ENCODE measurements around the gene KCNC1. TPM values are rescaled to one million over a fixed set of nuclear protein-coding genes. Genes with fewer than 3 reads are reported as not detected.

The KCNC1 gene
- total RNA-seq, 4 donors from 2014 or later, result not detected

GRCh38 chr11:17805043-17805442 lies 70.5 kb downstream of the KCNC1 start:
- no peaks in the 10 kb centered on the region for H3K4me1 ChIP-seq
- WGBS, 2 donors, result 95% methylated on average over 4 of the region's 4 CpGs
- TF ChIP-seq EP300 (IDR thresholded peaks at IDR 0.05), result no peak
- TF ChIP-seq CTCF (IDR thresholded peaks at IDR 0.05), result no peak
- no peak for TF ChIP-seq POLR2A (IDR thresholded peaks at IDR 0.05)
- no peak overlapping the region for H3K27ac ChIP-seq
- no peaks in the 10 kb centered on the region for H3K9me3 ChIP-seq
- no peaks in the 10 kb centered on the region for H3K27me3 ChIP-seq
- no peak for DNase-seq (ENCODE audit: low spot score in 2 of 2)
- peaks cover 0 to 3% (median 0%) of the 10 kb centered on the region in 3 donors for H3K36me3 ChIP-seq
- H3K4me3 ChIP-seq, result no peak overlapping the region

GRCh38 chr11:17805873-17806272 lies 71.3 kb downstream of the KCNC1 start:
- Histone ChIP-seq H3K9me3 (no peaks in the 10 kb centered on the region), H3K36me3 (no peaks in the 10 kb centered on the region), H3K27ac (no peak overlapping the region), H3K27me3 (no peaks in the 10 kb centered on the region), H3K4me1 (no peaks in the 10 kb centered on the region), H3K4me3 (no peak overlapping the region)
- TF ChIP-seq POLR2A (IDR thresholded peaks at IDR 0.05) (no peak), CTCF (IDR thresholded peaks at IDR 0.05) (no peak), EP300 (IDR thresholded peaks at IDR 0.05) (no peak)
- no peak for DNase-seq (ENCODE audit: low spot score in 2 of 2)
- WGBS, 2 donors, result 100% methylated on average over 1 of the region's 1 CpG

- Histone ChIP-seq H3K9me3 (no peaks in the 10 kb centered on the region), H3K36me3 (no peaks in the 10 kb centered on the region), H3K27ac (no peak overlapping the region), H3K4me1 (no peaks in the 10 kb centered on the region), H3K27me3 (no peaks in the 10 kb centered on the region), H3K4me3 (no peak overlapping the region)
- WGBS, 2 donors, result 72% methylated on average over 4 of the region's 4 CpGs
- DNase-seq (ENCODE audit: low spot score in 2 of 2), result no peak
- TF ChIP-seq CTCF (IDR thresholded peaks at IDR 0.05) (no peak), EP300 (IDR thresholded peaks at IDR 0.05) (no peak), POLR2A (IDR thresholded peaks at IDR 0.05) (no peak)
Observed at GRCh38 chr11:17807034-17807433, 72.5 kb downstream of the KCNC1 start.

- Histone ChIP-seq H3K36me3 (no peaks in the 10 kb centered on the region), H3K4me1 (peaks cover 0 to 12% (median 0%) of the 10 kb centered on the region in 4 donors), H3K27ac (no peak overlapping the region), H3K27me3 (no peaks in the 10 kb centered on the region), H3K9me3 (no peaks in the 10 kb centered on the region), H3K4me3 (no peak overlapping the region)
- 86 to 100% methylated on average over 1 of the region's 1 CpG for WGBS, 2 donors
- no peak for DNase-seq (ENCODE audit: low spot score in 2 of 2)
- TF ChIP-seq CTCF (IDR thresholded peaks at IDR 0.05) (no peak), POLR2A (IDR thresholded peaks at IDR 0.05) (no peak), EP300 (IDR thresholded peaks at IDR 0.05) (no peak)
Observed at GRCh38 chr11:17810041-17810440, 75.5 kb downstream of the KCNC1 start.

GRCh38 chr11:17810746-17811145 lies 76.2 kb downstream of the KCNC1 start:
- TF ChIP-seq POLR2A (IDR thresholded peaks at IDR 0.05) (no peak), CTCF (IDR thresholded peaks at IDR 0.05) (no peak), EP300 (IDR thresholded peaks at IDR 0.05) (no peak)
- 23 to 36% methylated on average over 3 of the region's 3 CpGs for WGBS, 2 donors
- Histone ChIP-seq H3K27ac (no peak overlapping the region), H3K27me3 (no peaks in the 10 kb centered on the region), H3K36me3 (no peaks in the 10 kb centered on the region), H3K4me3 (no peak overlapping the region), H3K4me1 (peaks cover 0 to 12% (median 0%) of the 10 kb centered on the region in 4 donors), H3K9me3 (no peaks in the 10 kb centered on the region)
- DNase-seq (ENCODE audit: low spot score in 2 of 2), result no peak

Data from tibial nerve (tissue), 4 donors.